ENCODE data around the gene ODAD3.

DNA sequence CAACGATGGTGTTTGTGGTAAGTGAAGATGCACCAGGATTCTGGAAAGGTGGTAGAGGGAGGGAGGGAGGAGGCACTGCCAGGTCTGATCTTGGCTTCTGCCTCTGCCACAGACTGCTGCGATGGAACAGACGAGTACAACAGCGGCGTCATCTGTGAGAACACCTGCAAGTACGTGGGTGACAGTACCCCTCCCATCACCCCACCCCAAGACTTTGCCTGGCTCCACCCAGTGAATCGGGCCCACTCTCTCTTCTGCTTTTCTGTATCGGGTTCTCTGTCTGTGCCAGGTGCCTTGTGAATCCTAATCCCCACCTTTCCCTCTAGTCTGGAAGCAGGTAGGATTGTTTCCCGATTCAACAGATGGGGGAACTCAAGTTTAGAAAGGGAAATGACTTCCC, 3.0 kb upstream of the ODAD3 start:
- TF ChIP-seq CTCF (IDR thresholded peaks at IDR 0.05), result no peak
- no peak for TF ChIP-seq EZH2 (IDR thresholded peaks at IDR 0.05)
- no peak for TF ChIP-seq EZH2phosphoT487 (IDR thresholded peaks at IDR 0.05)

Measured in neural progenitor cell (in vitro differentiated cells).